GM20431 (cell line): Measurements from ENCODE around the gene PUS10.
"Not testable (repeated sequence)": the region's sequence is repeated elsewhere in the genome, so short reads cannot be mapped to it uniquely, and the experiment has no call there.

Source experiments
- in situ Hi-C: fragments of 300-500 bp; cut with MseI, MboI; formaldehyde crosslinking; loops from one replicate; pipeline ENCODE4 v1.15.0; 2020; ENCODE audit warnings: low sequenced_read_pairs; ENCODE audit not compliant: unreplicated experiment

Gene PUS10

GRCh38 chr2:61017556-61018317 is at the start of gene PUS10, which contains the start of gene PEX13:
Gene PUS10 (minus strand): TSS chr2:61018255. CDS start chr2:61011890, 6,365 bp downstream.
Gene PEX13 (plus strand): TSS chr2:61017720. CDS start chr2:61017760, 40 bp downstream.
- in situ Hi-C loops = no loop called here

GRCh38 chr2:61065714-61066709 is 48.0 kb upstream of the PUS10 start, which contains the start of gene SANBR:
Gene SANBR (plus strand): TSS chr2:61065871. CDS start chr2:61070351, 4,480 bp downstream.
- in situ Hi-C loops = no loop called here

- in situ Hi-C loops = no loop called here
These were observed 41.3 kb upstream of the PUS10 start for GRCh38 chr2:61059382-61059781.

GRCh38 chr2:61057562-61057961 is 39.5 kb upstream of the PUS10 start:
- in situ Hi-C loops = no loop called here

GRCh38 chr2:61055557-61055956 is 37.5 kb upstream of the PUS10 start:
- in situ Hi-C loops = no loop called here

- in situ Hi-C loops = no loop called here
These were observed 27.9 kb upstream of the PUS10 start for GRCh38 chr2:61045999-61046398.

GRCh38 chr2:61045226-61045625 is 27.2 kb upstream of the PUS10 start:
- in situ Hi-C loops = no loop called here

- in situ Hi-C loops = no loop called here
These were observed 26.6 kb upstream of the PUS10 start for GRCh38 chr2:61044636-61045035.

- in situ Hi-C loops = no loop called here
These were observed 24.8 kb upstream of the PUS10 start for GRCh38 chr2:61042807-61043206.

- in situ Hi-C loops = not testable (repeated sequence)
These were observed 18.6 kb upstream of the PUS10 start for GRCh38 chr2:61036643-61037042.

- in situ Hi-C loops = not testable (repeated sequence)
These were observed 16.5 kb upstream of the PUS10 start for GRCh38 chr2:61034592-61034991.

GRCh38 chr2:61029533-61029932 is 11.5 kb upstream of the PUS10 start:
- in situ Hi-C loops = no loop called here

GRCh38 chr2:61023670-61024069 is 5.6 kb upstream of the PUS10 start:
- in situ Hi-C loops = no loop called here

- in situ Hi-C loops = no loop called here
These were observed 3.2 kb upstream of the PUS10 start for GRCh38 chr2:61021228-61021660.

- in situ Hi-C loops = no loop called here
These were observed 743 bp upstream of the PUS10 start for GRCh38 chr2:61018798-61019197.

- in situ Hi-C loops = no loop called here
These were observed 282 bp upstream of the PUS10 start for GRCh38 chr2:61018318-61018755.

- in situ Hi-C loops = no loop called here
These were observed 976 bp downstream of the PUS10 start for GRCh38 chr2:61017003-61017555.

GRCh38 chr2:61016392-61017002 is 1.6 kb downstream of the PUS10 start:
- in situ Hi-C loops = no loop called here

- in situ Hi-C loops = no loop called here
These were observed 2.1 kb downstream of the PUS10 start for GRCh38 chr2:61015976-61016375.

GRCh38 chr2:61014763-61015162 is 3.3 kb downstream of the PUS10 start:
- in situ Hi-C loops = no loop called here
